CD4-positive, alpha-beta T cell (primary cell): ENCODE measurements around the gene ZBTB7C. TPM values are rescaled to one million over a fixed set of nuclear protein-coding genes. Genes with fewer than 3 reads are reported as not detected.

Experiments
- ATAC-seq: fragments of 200-7000 bp; cut with Tn5 transposase; one replicate; pipeline ENCODE4 v1.10.0; 2022; ENCODE audit warnings: mild to moderate bottlenecking; ENCODE audit not compliant: poor library complexity
- CTCF ChIA-PET: fragments of 350-600 bp; sonication (Branson Sonifier 250); formaldehyde crosslinking; loops from one replicate; lab custom pipeline; 2021; ENCODE audit warnings: antibody characterized with exemption, inconsistent platforms; lab: Charles Lee
- POLR2A ChIA-PET: fragments of 350-600 bp; sonication (Branson Sonifier 250); formaldehyde crosslinking; loops from one replicate; lab custom pipeline; 2021; ENCODE audit warnings: antibody characterized with exemption, inconsistent platforms; lab: Charles Lee
- DNase-seq, 14 experiments: peaks; one replicate each; pipeline ENCODE4 v3.0.0-alpha.2; 2013 to 2020; ENCODE audit warnings: mixed read lengths in 2 of 14
- H3K27ac ChIP-seq, 2 donors: one replicate each; pipeline versions ENCODE4 v1.5.1 to v1.7.0; 2013; ENCODE audit warnings: low read length in 2 of 2, low read depth in 1 of 2, mild to moderate bottlenecking in 1 of 2
- H3K27me3 ChIP-seq, 2 experiments: 1 replicate in 1 of 2; 2 replicates in 1 of 2; pipeline versions ENCODE4 v1.6.1 to v1.7.0; 2013; ENCODE audit warnings: low read length in 2 of 2, control low read depth in 1 of 2, mild to moderate bottlenecking in 1 of 2, moderate library complexity in 1 of 2; ENCODE audit not compliant: insufficient read depth in 2 of 2, control insufficient read depth in 1 of 2
- H3K36me3 ChIP-seq: one replicate; pipeline ENCODE4 v1.6.1; 2013; ENCODE audit warnings: low read length, control low read depth; ENCODE audit not compliant: insufficient read depth
- H3K4me1 ChIP-seq: one replicate; pipeline ENCODE4 v1.6.1; 2013; ENCODE audit warnings: low read length, control low read depth; ENCODE audit not compliant: insufficient read depth
- H3K4me3 ChIP-seq: one replicate; pipeline ENCODE4 v1.5.1; 2013; ENCODE audit warnings: mild to moderate bottlenecking, low read length, moderate library complexity
- H3K9me3 ChIP-seq, 2 experiments: 1 replicate in 1 of 2; 2 replicates in 1 of 2; pipeline versions ENCODE4 v1.6.1 to v1.7.0; 2013; ENCODE audit warnings: low read length in 2 of 2, mild to moderate bottlenecking in 2 of 2, control low read depth in 1 of 2, moderate library complexity in 1 of 2; ENCODE audit not compliant: control insufficient read depth in 1 of 2, insufficient read depth in 1 of 2
- H3K27ac Mint-ChIP-seq: one replicate; pipeline ENCODE4 v1.8.0; 2020; ENCODE audit warnings: mixed read lengths
- H3K27me3 Mint-ChIP-seq: one replicate; pipeline ENCODE4 v1.8.0; 2021; ENCODE audit warnings: mixed read lengths
- H3K36me3 Mint-ChIP-seq: one replicate; pipeline ENCODE4 v1.8.0; 2021; ENCODE audit warnings: low read depth, mixed read lengths
- H3K4me1 Mint-ChIP-seq: one replicate; pipeline ENCODE4 v1.8.0; 2021; ENCODE audit warnings: low read depth, mixed read lengths
- H3K4me3 Mint-ChIP-seq: one replicate; pipeline ENCODE4 v1.8.0; 2020; ENCODE audit warnings: mild to moderate bottlenecking, mixed read lengths
- H3K9me3 Mint-ChIP-seq: one replicate; pipeline ENCODE4 v1.8.0; 2020; ENCODE audit warnings: mixed read lengths
- CTCF ChIP-seq: fragments of 200-600 bp; IDR thresholded peaks from one replicate; pipeline ENCODE4 v1.8.0; 2022; ENCODE audit warnings: antibody characterized with exemption, mild to moderate bottlenecking
- intact Hi-C, 2 experiments: fragments of 100-400 bp; cut with DNase I in 1 of 2; cut with micrococcal nuclease in 1 of 2; formaldehyde crosslinking; loops; one replicate each; pipeline versions ENCODE4 v1.15.1 to v1.9.0; 2023 to 2025; cut with DNase I, micrococcal nuclease
- total RNA-seq, 174 experiments: library from RNA in 2 of 174; stranded (reverse) in 2 of 174; gene quantifications; one replicate each; pipeline ENCODE4 v1.2.3 and lab custom pipeline; 2021 to 2026

ZBTB7C gene
- total RNA-seq, 2 experiments from 2014 or later: not detected

GRCh38 chr18:48074929-48075706 is 334.1 kb downstream of the ZBTB7C start:
- no peaks in the 10 kb centered on the region for H3K4me1 ChIP-seq
- peaks cover 0 to 4% of the 10 kb centered on the region in 2 experiments for H3K27me3 ChIP-seq
- no peak for TF ChIP-seq CTCF
- POLR2A ChIA-PET: no interaction called here
- H3K36me3 Mint-ChIP-seq: no peaks in the 10 kb centered on the region
- CTCF ChIA-PET: no interaction called here
- intact Hi-C loops: no loop called here
- ATAC-seq: no peak
- no peaks in the 10 kb centered on the region for H3K9me3 Mint-ChIP-seq
- peaks cover 11% of the 10 kb centered on the region for H3K27me3 Mint-ChIP-seq
- H3K36me3 ChIP-seq: no peaks in the 10 kb centered on the region
- H3K4me3 ChIP-seq: no peak overlapping the region
- DNase-seq: no peak
- no peaks in the 10 kb centered on the region for H3K4me1 Mint-ChIP-seq
- no peak overlapping the region for H3K27ac Mint-ChIP-seq
- H3K4me3 Mint-ChIP-seq: no peak overlapping the region
- H3K9me3 ChIP-seq: no peaks in the 10 kb centered on the region
- no peak overlapping the region for H3K27ac ChIP-seq

- Histone ChIP-seq H3K36me3 (no peaks in the 10 kb centered on the region), H3K9me3 (no peaks in the 10 kb centered on the region), H3K27ac (no peak overlapping the region), H3K4me1 (no peaks in the 10 kb centered on the region), H3K27me3 (peaks cover 0 to 4% of the 10 kb centered on the region in 2 experiments), H3K4me3 (no peak overlapping the region)
- Mint-ChIP-seq H3K4me3 (no peak overlapping the region), H3K4me1 (no peaks in the 10 kb centered on the region), H3K9me3 (no peaks in the 10 kb centered on the region), H3K27me3 (peaks cover 15% of the 10 kb centered on the region), H3K36me3 (no peaks in the 10 kb centered on the region), H3K27ac (no peak overlapping the region)
- CTCF ChIA-PET: no interaction called here
- POLR2A ChIA-PET: no interaction called here
- TF ChIP-seq CTCF: no peak
- DNase-seq (no peak), ATAC-seq (no peak)
- intact Hi-C loops: no loop called here
Observed at GRCh38 chr18:48073211-48073930, 335.8 kb downstream of the ZBTB7C start.

GRCh38 chr18:48072428-48073204 is 336.6 kb downstream of the ZBTB7C start:
- Histone ChIP-seq H3K36me3 (no peaks in the 10 kb centered on the region), H3K9me3 (no peaks in the 10 kb centered on the region), H3K4me3 (no peak overlapping the region), H3K27me3 (peaks cover 0 to 4% of the 10 kb centered on the region in 2 experiments), H3K27ac (no peak overlapping the region), H3K4me1 (no peaks in the 10 kb centered on the region)
- ChIA-PET POLR2A (no interaction called here), CTCF (no interaction called here)
- DNase-seq: no peak
- H3K27me3 Mint-ChIP-seq: peaks cover 15% of the 10 kb centered on the region
- no peak overlapping the region for H3K27ac Mint-ChIP-seq
- H3K4me3 Mint-ChIP-seq: no peak overlapping the region
- H3K9me3 Mint-ChIP-seq: no peaks in the 10 kb centered on the region
- H3K4me1 Mint-ChIP-seq: no peaks in the 10 kb centered on the region
- intact Hi-C loops: no loop called here
- no peak for ATAC-seq
- no peak for TF ChIP-seq CTCF
- no peaks in the 10 kb centered on the region for H3K36me3 Mint-ChIP-seq
